ENCODE data around the gene CRACR2B. TPM values are rescaled to one million over a fixed set of nuclear protein-coding genes. Genes with fewer than 3 reads are reported as not detected.

The CRACR2B gene
- total RNA-seq, 2 experiments from 2014 or later = 7.7 to 8.1 TPM

DNA sequence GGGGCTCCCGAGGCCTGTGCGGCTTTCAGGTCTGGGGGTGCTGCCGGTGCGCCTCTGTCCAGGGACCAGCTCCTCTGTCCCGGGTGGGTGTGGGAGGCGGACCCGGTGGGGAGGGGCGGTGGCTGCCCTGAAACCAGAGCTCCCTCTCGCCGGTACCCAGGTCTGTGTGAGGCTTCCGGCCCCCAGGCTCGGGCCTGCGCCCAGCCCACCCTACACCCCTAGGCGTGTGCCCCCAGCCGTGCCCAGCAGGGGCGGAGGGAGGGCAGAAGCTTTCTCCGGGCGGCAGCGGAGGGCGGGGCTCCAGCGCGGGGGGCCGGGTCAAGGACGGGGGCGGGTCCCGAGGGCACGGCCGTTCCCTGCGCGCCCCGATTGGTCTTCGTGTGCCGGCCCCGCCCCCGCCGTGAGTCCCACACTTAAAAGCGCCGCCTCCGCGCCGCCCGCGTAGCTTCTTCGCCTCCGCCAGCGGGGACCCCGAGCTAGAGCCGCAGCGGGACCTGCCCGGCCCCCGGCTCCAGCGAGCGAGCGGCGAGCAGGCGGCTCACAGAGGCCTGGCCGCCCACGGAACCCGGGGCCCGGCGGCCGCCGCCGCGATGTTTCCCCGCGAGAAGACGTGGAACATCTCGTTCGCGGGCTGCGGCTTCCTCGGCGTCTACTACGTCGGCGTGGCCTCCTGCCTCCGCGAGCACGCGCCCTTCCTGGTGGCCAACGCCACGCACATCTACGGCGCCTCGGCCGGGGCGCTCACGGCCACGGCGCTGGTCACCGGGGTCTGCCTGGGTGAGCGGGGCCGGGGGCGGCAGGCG is 8.4 kb upstream of the CRACR2B start:
- Mint-ChIP-seq H3K36me3 (ENCODE audit: low read depth) (peaks cover 3% of the 10 kb centered on the region), H3K4me1 (peaks cover 21% of the 10 kb centered on the region), H3K4me3 (peak overlapping the region; percentile 84), H3K27me3 (no peaks in the 10 kb centered on the region), H3K9me3 (no peaks in the 10 kb centered on the region), H3K27ac (peak overlapping the region; percentile 92)
- peak; percentile 90 for DNase-seq
- ChIA-PET POLR2A (interaction anchor here (1.1 kb wide), 1 partner anchor 10 kb away, joined by 3 read pairs; the partner anchor contains the start of gene RPLP2), CTCF (interaction anchor here (1.2 to 2.1 kb wide), 7 partner anchors 10 to 29 kb away, joined by 3 to 12 read pairs (median 5); partner anchors contain the start of genes CEND1 and RPLP2)

DNA sequence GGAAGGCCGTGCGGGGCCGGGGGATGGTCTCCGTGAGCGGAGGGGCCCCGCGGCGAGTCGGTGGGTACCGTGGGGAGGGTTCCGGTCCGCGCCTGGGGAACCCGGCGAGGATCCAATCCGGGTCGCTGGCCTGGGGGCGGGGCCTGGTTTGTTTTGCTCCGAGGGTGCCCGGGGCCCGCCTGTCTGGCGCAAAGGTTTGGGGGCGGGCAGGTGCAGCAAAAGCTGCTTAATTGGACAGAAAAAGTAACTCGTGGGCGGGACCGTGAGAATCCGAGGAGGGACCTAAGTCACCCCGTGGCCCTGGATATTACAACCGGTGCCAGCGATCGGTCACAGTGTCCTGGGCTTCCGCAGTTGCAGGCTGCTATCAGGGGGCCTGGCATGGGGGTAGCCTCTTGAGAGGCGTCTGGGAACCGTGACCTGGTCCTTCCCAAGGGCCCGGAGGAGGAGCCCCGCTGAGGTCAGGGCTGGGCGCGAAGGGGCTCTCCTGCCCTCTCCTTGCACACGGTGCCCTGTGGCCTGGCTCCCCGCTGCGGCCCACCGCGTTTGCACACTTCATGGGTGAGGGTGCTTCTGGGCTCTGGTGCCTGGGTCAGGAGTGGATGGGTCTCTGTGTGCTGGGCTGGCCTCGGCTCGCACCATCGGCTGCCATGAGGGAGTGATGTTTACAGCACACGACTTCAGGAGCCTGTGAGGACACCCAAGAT is 7.6 kb upstream of the CRACR2B start:
- ChIA-PET CTCF (interaction anchor here (1.0 to 2.1 kb wide), 7 partner anchors 10 to 30 kb away, joined by 3 to 12 read pairs (median 5); partner anchors contain the start of genes CEND1, POLR2L, RPLP2 and TSPAN4), POLR2A (interaction anchor here (1.1 kb wide), 1 partner anchor 11 kb away, joined by 3 read pairs; the partner anchor contains the start of gene RPLP2)
- no peaks in the 10 kb centered on the region for H3K9me3 Mint-ChIP-seq
- H3K4me1 Mint-ChIP-seq = peaks cover 21% of the 10 kb centered on the region
- no peaks in the 10 kb centered on the region for H3K27me3 Mint-ChIP-seq
- H3K27ac Mint-ChIP-seq = peak overlapping the region; percentile 92
- peaks cover 7% of the 10 kb centered on the region for H3K36me3 Mint-ChIP-seq (ENCODE audit: low read depth)
- H3K4me3 Mint-ChIP-seq = peak overlapping the region; percentile 84
- peak; percentile 97 for DNase-seq

DNA sequence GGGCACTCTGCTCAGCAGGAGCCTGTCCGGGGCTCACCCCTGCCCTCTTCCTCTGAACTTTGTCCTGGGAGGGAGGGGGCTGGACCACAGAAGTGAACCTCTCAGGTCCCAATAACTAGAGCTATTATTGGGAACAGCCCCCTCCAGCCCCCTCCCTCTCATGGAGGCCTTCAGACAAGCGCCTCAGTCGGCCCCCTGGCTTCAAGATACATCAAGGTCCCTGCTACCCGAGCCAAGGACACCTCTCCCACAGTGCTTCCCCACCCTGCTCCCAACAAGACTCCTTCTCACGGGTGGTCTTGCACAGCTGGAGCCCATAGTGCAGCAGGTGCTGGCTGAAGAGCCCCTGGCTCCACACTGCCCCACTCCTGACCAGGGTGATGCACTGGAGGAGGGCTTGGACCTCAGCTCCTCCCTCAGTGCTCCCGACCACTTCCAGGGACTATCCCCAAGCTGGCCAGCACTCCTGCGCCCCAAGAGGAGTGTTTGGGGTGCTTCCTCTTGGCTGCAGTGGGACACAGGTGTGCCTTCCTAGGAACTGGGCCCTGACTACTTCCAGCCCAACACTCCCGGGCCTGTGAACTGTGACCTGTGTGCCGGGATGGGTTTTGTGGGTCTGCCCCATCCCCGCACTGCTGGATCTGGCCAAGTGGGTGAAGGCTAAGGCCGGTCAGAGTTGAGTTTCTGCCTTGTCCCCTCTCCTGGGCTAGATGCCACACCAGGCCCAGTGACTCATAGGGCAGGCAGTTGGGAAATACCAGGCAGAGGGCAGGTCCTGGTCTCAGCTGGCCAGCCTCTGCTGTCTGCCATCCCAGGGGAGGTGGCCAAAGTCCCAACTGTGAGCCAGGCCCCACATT is 6.8 kb upstream of the CRACR2B start:
- CTCF ChIA-PET = interaction anchor here (1.0 to 2.1 kb wide), 2 partner anchors 10 to 21 kb away, joined by 4 to 6 read pairs; partner anchors contain the start of genes POLR2L and TSPAN4
- DNase-seq = no peak
- H3K27me3 Mint-ChIP-seq = no peaks in the 10 kb centered on the region
- peak overlapping the region; percentile 84 for H3K4me3 Mint-ChIP-seq
- no peaks in the 10 kb centered on the region for H3K9me3 Mint-ChIP-seq
- H3K4me1 Mint-ChIP-seq = peaks cover 21% of the 10 kb centered on the region
- POLR2A ChIA-PET = no interaction called here
- peak overlapping the region; percentile 19 for H3K27ac Mint-ChIP-seq
- peaks cover 10% of the 10 kb centered on the region for H3K36me3 Mint-ChIP-seq (ENCODE audit: low read depth)

DNA sequence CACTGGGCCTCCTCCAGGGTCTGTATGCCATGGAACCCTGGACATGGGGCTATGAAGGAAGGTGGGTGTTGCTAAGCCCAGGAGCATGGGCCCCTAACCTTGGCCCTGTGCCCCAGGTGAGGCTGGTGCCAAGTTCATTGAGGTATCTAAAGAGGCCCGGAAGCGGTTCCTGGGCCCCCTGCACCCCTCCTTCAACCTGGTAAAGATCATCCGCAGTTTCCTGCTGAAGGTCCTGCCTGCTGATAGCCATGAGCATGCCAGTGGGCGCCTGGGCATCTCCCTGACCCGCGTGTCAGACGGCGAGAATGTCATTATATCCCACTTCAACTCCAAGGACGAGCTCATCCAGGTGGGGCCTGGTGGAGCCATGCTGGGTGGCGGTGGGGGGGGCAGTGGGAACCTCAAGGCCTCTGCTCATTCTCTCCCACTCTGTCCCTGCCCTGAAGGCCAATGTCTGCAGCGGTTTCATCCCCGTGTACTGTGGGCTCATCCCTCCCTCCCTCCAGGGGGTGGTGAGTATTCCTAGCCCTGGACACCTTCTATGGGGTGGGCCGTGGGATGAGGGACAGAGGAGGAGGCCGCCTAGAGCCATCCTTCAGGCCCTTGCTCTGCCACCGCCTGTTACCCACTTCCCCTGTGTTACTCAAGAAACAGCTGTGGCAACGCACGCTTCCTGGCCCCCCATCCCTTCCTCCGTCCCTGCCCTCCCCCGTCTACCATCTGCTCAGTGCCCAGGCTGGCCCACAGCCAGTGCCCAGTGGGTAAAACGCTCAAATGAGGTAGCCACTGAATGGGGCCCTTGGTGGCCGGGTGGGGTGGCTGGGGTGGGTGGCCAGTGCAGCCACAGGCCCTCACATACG is 6.0 kb upstream of the CRACR2B start:
- Mint-ChIP-seq H3K27me3 (no peaks in the 10 kb centered on the region), H3K36me3 (ENCODE audit: low read depth) (peaks cover 10% of the 10 kb centered on the region), H3K9me3 (no peaks in the 10 kb centered on the region), H3K4me1 (peaks cover 26% of the 10 kb centered on the region), H3K27ac (no peak overlapping the region), H3K4me3 (peak overlapping the region; percentile 84)
- ChIA-PET CTCF (no interaction called here), POLR2A (no interaction called here)
- no peak for DNase-seq

DNA sequence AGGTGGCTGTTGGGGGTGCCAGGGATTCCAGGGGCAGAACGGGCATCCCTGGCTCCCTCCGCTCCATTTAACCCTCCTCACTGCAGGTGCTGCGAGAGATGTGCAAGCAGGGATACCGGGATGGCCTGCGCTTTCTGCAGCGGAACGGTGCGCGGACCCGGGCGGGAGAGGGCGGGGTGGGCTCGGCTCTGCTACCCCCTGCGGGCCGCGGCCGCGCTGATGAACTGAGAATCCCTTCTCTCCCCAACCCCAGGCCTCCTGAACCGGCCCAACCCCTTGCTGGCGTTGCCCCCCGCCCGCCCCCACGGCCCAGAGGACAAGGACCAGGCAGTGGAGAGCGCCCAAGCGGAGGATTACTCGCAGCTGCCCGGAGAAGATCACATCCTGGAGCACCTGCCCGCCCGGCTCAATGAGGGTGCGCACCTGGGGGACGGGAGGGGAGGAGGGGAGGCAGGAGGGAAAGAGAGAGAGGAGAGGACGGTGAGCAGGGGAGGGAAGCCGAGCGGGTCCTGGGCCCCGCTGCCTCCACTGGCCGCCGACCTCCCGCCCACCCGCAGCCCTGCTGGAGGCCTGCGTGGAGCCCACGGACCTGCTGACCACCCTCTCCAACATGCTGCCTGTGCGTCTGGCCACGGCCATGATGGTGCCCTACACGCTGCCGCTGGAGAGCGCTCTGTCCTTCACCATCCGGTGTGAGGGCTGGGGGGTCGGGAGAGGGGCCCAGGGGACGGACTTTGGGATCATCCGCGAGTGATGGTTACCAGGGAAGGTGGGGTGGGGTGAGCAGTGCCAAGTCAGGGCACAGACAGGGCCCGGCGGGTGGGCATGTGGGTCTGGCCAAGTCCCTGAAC is 4.1 kb upstream of the CRACR2B start:
- H3K27me3 Mint-ChIP-seq = peaks cover 13% of the 10 kb centered on the region
- POLR2A ChIA-PET = no interaction called here
- peaks cover 10% of the 10 kb centered on the region for H3K36me3 Mint-ChIP-seq (ENCODE audit: low read depth)
- H3K4me3 Mint-ChIP-seq = no peak overlapping the region
- H3K4me1 Mint-ChIP-seq = peaks cover 36% of the 10 kb centered on the region
- H3K9me3 Mint-ChIP-seq = no peaks in the 10 kb centered on the region
- no peak for DNase-seq
- H3K27ac Mint-ChIP-seq = no peak overlapping the region
- CTCF ChIA-PET = interaction anchor here (0.5 to 1.2 kb wide), 2 partner anchors 24 to 111 kb away, joined by 3 to 5 read pairs; no protein-coding TSS in a partner anchor

DNA sequence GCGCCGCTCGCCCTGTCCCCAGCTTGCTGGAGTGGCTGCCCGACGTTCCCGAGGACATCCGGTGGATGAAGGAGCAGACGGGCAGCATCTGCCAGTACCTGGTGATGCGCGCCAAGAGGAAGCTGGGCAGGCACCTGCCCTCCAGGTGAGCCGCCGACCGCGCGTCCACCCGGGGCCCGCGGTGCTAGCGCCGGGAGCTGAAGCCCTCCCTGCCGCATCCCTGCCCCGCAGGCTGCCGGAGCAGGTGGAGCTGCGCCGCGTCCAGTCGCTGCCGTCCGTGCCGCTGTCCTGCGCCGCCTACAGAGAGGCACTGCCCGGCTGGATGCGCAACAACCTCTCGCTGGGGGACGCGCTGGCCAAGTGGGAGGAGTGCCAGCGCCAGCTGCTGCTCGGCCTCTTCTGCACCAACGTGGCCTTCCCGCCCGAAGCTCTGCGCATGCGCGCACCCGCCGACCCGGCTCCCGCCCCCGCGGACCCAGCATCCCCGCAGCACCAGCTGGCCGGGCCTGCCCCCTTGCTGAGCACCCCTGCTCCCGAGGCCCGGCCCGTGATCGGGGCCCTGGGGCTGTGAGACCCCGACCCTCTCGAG is 3.3 kb upstream of the CRACR2B start:
- no peaks in the 10 kb centered on the region for H3K9me3 Mint-ChIP-seq
- peaks cover 10% of the 10 kb centered on the region for H3K36me3 Mint-ChIP-seq (ENCODE audit: low read depth)
- H3K4me1 Mint-ChIP-seq = peaks cover 42% of the 10 kb centered on the region
- H3K27ac Mint-ChIP-seq = no peak overlapping the region
- DNase-seq = no peak
- ChIA-PET CTCF (interaction anchor here (0.5 to 1.2 kb wide), 2 partner anchors 24 to 111 kb away, joined by 3 to 5 read pairs; no protein-coding TSS in a partner anchor), POLR2A (no interaction called here)
- H3K4me3 Mint-ChIP-seq = no peak overlapping the region
- peaks cover 20% of the 10 kb centered on the region for H3K27me3 Mint-ChIP-seq

DNA sequence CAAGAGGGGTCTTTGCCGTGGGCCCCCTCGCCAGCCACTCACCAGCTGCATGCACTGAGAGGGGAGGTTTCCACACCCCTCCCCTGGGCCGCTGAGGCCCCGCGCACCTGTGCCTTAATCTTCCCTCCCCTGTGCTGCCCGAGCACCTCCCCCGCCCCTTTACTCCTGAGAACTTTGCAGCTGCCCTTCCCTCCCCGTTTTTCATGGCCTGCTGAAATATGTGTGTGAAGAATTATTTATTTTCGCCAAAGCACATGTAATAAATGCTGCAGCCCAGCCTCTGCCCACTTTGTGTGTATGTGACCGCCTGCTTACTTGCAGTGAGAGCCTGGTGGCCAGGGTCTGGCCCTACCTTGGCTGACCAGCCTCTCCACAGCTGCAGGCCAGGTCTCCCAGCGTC is 2.8 kb upstream of the CRACR2B start:
- CTCF ChIA-PET = interaction anchor here (1.2 kb wide), 1 partner anchor 23 kb away, joined by 3 read pairs; no protein-coding TSS in a partner anchor
- H3K4me1 Mint-ChIP-seq = peaks cover 46% of the 10 kb centered on the region
- POLR2A ChIA-PET = no interaction called here
- H3K9me3 Mint-ChIP-seq = no peaks in the 10 kb centered on the region
- H3K27ac Mint-ChIP-seq = no peak overlapping the region
- H3K4me3 Mint-ChIP-seq = no peak overlapping the region
- DNase-seq = no peak
- peaks cover 25% of the 10 kb centered on the region for H3K27me3 Mint-ChIP-seq
- peaks cover 10% of the 10 kb centered on the region for H3K36me3 Mint-ChIP-seq (ENCODE audit: low read depth)

DNA sequence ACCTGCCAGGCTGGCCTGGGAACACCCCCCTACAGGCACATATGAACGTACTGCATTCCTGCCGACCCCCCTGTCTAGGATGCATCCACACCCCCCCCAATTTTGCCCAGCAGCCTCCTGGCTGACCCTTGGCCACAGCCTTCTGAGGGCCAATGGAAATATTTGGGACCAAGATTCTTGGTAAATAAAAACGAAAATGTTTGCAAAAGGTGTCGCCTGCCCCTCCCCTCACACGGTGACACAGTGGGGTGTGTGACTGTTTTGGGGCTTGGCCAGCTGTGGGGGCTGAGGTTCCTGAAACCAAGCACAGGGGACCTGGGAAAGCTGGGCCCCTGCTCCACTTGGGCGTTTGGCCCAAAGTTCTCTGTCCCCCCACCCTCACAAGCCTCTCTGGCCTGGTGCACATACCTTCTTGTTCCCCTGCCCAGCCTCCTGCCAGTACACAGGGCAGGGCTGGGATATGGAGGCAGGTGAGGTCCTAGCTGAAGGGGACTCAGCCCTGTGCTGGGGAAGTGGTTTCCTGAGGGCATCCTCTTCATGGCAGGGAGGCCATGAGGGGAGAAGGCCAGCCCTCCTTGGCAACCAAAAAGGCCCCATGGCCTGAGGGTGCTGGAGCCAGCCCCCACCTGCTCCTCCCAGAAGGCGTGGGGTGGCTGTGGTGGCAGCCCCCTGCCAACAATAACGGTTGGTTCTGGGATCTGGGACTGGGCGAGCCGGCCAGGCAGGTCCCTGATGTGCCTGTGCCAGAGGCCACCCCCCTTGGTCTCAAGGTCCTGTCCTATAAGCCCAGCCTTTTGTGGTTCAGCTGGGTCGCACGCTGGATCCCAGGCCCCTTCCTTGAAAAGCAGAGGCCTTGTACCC is 2.1 kb upstream of the CRACR2B start:
- ChIA-PET POLR2A (no interaction called here), CTCF (no interaction called here)
- Mint-ChIP-seq H3K9me3 (no peaks in the 10 kb centered on the region), H3K4me3 (no peak overlapping the region), H3K4me1 (peaks cover 40% of the 10 kb centered on the region), H3K36me3 (ENCODE audit: low read depth) (peaks cover 10% of the 10 kb centered on the region), H3K27ac (no peak overlapping the region), H3K27me3 (peaks cover 28% of the 10 kb centered on the region)
- no peak for DNase-seq

DNA sequence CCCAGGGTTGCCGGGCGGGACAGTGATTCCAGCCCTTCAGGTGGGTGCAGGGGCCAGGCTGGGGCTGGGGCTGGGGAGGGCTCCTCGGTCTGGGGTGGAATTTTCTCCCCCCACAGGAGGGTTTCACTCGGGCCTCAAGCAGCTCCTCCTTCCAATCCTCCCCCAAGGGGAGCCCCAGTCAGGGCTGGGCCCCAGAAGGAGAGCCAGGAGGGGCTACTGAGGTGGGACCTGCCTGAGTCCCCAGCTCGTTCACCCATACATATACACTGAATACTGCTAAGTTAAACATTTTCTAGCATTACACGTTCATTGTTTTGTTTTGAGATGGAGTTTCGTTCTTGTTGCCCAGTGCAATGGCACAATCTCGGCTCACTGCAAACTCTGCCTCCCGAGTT is 1.5 kb upstream of the CRACR2B start:
- POLR2A ChIA-PET = no interaction called here
- H3K4me1 Mint-ChIP-seq = peaks cover 36% of the 10 kb centered on the region

DNA sequence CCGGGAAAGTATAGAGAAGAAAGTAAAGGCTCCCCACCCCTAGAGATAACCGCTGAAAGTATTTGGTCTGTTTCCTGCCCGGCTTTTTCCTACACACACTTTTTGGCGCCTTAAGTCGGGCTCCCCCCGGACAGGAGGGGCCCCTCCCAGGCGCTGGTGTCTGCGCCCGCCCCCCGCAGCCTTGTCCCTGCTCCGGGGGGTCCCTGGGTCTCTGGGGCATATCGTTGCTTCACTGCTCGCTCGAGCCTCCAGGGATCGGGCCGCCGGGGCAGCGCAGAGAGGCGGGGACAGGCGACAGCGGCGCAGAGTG is 928 bp upstream of the CRACR2B start:
- no peaks in the 10 kb centered on the region for H3K9me3 Mint-ChIP-seq
- POLR2A ChIA-PET = no interaction called here
- no peak for DNase-seq
- peaks cover 39% of the 10 kb centered on the region for H3K4me1 Mint-ChIP-seq
- H3K27me3 Mint-ChIP-seq = peaks cover 39% of the 10 kb centered on the region
- peak overlapping the region; percentile 73 for H3K4me3 Mint-ChIP-seq
- CTCF ChIA-PET = interaction anchor here (1.2 kb wide), 1 partner anchor 30 kb away, joined by 3 read pairs; no protein-coding TSS in a partner anchor
- peak overlapping the region; percentile 84 for H3K27ac Mint-ChIP-seq
- H3K36me3 Mint-ChIP-seq (ENCODE audit: low read depth) = peaks cover 10% of the 10 kb centered on the region

More for the DNA sequence above, 1.5 kb upstream of the CRACR2B start:
- Mint-ChIP-seq H3K36me3 (ENCODE audit: low read depth) (peaks cover 10% of the 10 kb centered on the region), H3K4me3 (peak overlapping the region; percentile 73), H3K27me3 (peaks cover 33% of the 10 kb centered on the region), H3K27ac (peak overlapping the region; percentile 84), H3K9me3 (no peaks in the 10 kb centered on the region)
- CTCF ChIA-PET = no interaction called here
- DNase-seq = no peak
